Measurements from ENCODE around the gene GLCCI1. TPM values are rescaled to one million over a fixed set of nuclear protein-coding genes. Genes with fewer than 3 reads are reported as not detected.

GLCCI1 gene
- total and polyA plus RNA-seq, 2 of the 8 experiments (the other 6 are each of a cell fraction or from before 2014, with no cell fraction given), result 12.4 to 27.7 TPM

- Histone ChIP-seq H3K27ac (ENCODE audit: low read depth, low read length) (no peak overlapping the region), H2BK120ac (replicated peaks; ENCODE audit: low read depth, low read length) (no peak overlapping the region), H3K9me3 (ENCODE audit: insufficient read depth in 2 of 2, low read depth in 1 of 2, low read length in 1 of 2) (no peaks in the 10 kb centered on the region), H2BK5ac (ENCODE audit: low read depth, low read length) (no peak overlapping the region), H3K79me1 (ENCODE audit: low read depth, low read length) (no peaks in the 10 kb centered on the region), H3K56ac (replicated peaks; ENCODE audit: insufficient read length, low read depth, low read length) (no peak overlapping the region), H3K4ac (replicated peaks; ENCODE audit: insufficient read length, low read depth, low read length) (no peak overlapping the region), H2BK15ac (ENCODE audit: low read length) (no peak overlapping the region), H3K14ac (ENCODE audit: insufficient read length) (no peak overlapping the region), H2AFZ (ENCODE audit: low read length) (no peak overlapping the region), H3K79me2 (ENCODE audit: control insufficient read depth in 1 of 2, insufficient read depth in 2 of 2, low read length in 2 of 2) (no peaks in the 10 kb centered on the region), H2BK20ac (ENCODE audit: low read length) (no peak overlapping the region), H4K5ac (ENCODE audit: insufficient read length, low read depth, low read length) (no peak overlapping the region), H4K91ac (replicated peaks; ENCODE audit: insufficient read length, low read length) (no peak overlapping the region), H3K4me3 (ENCODE audit: extremely low read depth in 1 of 4, insufficient read depth in 2 of 4, low read depth in 3 of 4, low read length in 4 of 4) (no peak overlapping the region), H2BK12ac (ENCODE audit: low read depth, low read length) (no peak overlapping the region), H3K9ac (replicated peaks in 1 of 4; ENCODE audit: extremely low read depth in 1 of 4, low read depth in 3 of 4, low read length in 3 of 4) (no peak overlapping the region), H3K4me2 (ENCODE audit: insufficient read depth in 1 of 2, low read depth in 2 of 2, low read length in 2 of 2) (no peak overlapping the region), H3K27me3 (replicated peaks in 1 of 4; ENCODE audit: control insufficient read depth in 3 of 4, extremely low read depth in 1 of 4, insufficient read depth in 3 of 4, low read length in 3 of 4) (no peaks in the 10 kb centered on the region), H3K36me3 (ENCODE audit: control insufficient read depth in 2 of 4, insufficient read depth in 4 of 4, low read length in 3 of 4) (no peaks in the 10 kb centered on the region; a peak in 1 of 8 replicates), H3K4me1 (replicated peaks in 1 of 4; ENCODE audit: control insufficient read depth in 3 of 4, insufficient read depth in 4 of 4, low read length in 3 of 4) (no peaks in the 10 kb centered on the region), H3K23ac (ENCODE audit: insufficient read length) (no peak overlapping the region), H3K18ac (ENCODE audit: extremely low read depth, low read length) (no peak overlapping the region), H4K20me1 (replicated peaks in 1 of 2; ENCODE audit: control insufficient read depth in 1 of 2, insufficient read depth in 2 of 2, low read length in 2 of 2) (no peaks in the 10 kb centered on the region), H4K8ac (ENCODE audit: extremely low read depth, insufficient read depth, low read length) (no peak overlapping the region), H3K23me2 (ENCODE audit: low read depth, low read length) (no peaks in the 10 kb centered on the region; the same call in 1 of the 2 replicates), H2AK5ac (ENCODE audit: low read depth, low read length) (no peak overlapping the region)
- no peak for DNase-seq (ENCODE audit: low read depth in 1 of 2, low spot score in 2 of 2)
- TF ChIP-seq EZH2 (IDR thresholded peaks at IDR 0.05; ENCODE audit: low read depth, low read length, severe bottlenecking) (no peak), BRCA1 (IDR thresholded peaks at IDR 0.05; ENCODE audit: low read depth, low read length) (no peak), FOSL1 (IDR thresholded peaks at IDR 0.05; ENCODE audit: insufficient read depth, low read depth, low read length) (no peak), RXRA (IDR thresholded peaks at IDR 0.05; ENCODE audit: insufficient read depth, low read depth, low read length) (no peak), RNF2 (IDR thresholded peaks at IDR 0.05; ENCODE audit: borderline replicate concordance, low read depth, low read length, missing control alignments, poor library complexity, severe bottlenecking) (no peak)
- ChIA-PET POLR2A (ENCODE audit: partially characterized antibody) (no interaction called here), CTCF (ENCODE audit: partially characterized antibody) (interaction anchor here (1.2 kb wide), 1 partner anchor 19 kb away, joined by 3 read pairs; no protein-coding TSS in a partner anchor)
- FAIRE-seq, result no peak
- WGBS, 2 experiments (ENCODE audit: extremely low coverage in 1 of 2, insufficient coverage in 1 of 2, insufficient read length in 1 of 2, insufficient replicate concordance in 2 of 2, low coverage in 1 of 2, low lambda C conversion rate in 2 of 2, missing lambda C conversion rate in 1 of 2), result 88% methylated on average over 5 of the region's 5 CpGs; no CpG with 5 or more reads in 1 of the 2 experiments
Observed at GRCh38 chr7:8131694-8132605, 163.4 kb downstream of the GLCCI1 start.
